HG02885 (cell line): Measurements from ENCODE around the gene RAP1GAP2.
"Not testable (repeated sequence)": the region's sequence is repeated elsewhere in the genome, so short reads cannot be mapped to it uniquely, and the experiment has no call there.

Experiments
- ATAC-seq: cut with Tn5 transposase; IDR thresholded peaks from one replicate; pipeline ENCODE4 v1.9.1; 2021; ENCODE audit warnings: mild to moderate bottlenecking; ENCODE audit not compliant: unreplicated experiment, poor library complexity

RAP1GAP2 gene

DNA sequence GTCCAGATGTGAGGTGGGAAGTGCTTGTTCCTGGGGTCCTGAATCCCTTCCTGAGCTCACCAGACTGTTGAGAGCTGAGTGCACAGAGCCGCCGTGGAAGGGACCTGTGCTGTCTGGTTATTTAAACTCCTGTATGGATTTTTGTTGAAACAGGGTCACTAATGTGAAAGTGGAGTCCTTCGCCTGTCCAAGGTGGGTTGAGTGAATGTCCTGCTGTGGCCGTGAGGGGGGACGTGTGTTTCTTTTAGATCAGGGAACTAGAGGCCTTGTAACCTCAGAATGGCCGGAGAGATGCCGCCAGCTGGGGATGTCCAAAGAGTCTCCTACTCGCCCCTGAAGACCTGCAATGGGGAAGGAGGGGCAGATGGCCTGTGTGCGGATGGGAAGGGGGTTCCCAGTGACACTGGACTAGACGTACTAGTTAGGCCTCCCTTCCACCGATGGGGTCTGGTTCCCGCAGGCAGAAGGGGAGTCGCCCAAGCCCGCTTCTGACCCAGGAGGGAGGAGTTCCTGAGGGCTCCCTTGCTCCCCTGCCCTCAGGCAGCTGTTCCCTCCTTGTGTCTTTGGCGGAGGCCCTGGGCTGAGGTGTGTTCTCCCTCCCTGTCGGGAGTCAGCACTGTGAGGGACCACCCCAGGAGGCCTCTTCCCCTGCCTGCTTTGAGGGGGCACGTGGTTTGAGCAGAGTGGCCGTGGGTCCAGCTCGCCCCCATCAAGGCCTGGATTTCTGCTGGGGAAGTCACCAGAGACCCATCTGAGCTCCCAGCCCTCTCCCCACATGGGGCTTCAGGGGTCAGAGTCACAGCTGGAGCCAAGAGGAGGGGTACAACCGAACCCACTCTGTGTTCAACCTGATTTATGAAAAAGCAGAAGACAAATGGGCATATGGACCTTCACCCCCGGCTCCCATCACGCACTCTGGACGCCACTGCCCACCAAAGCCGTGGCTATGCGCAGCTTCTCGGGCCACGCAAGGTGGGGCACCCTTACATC, 236.3 kb downstream of the RAP1GAP2 start:
- no peak for ATAC-seq

DNA sequence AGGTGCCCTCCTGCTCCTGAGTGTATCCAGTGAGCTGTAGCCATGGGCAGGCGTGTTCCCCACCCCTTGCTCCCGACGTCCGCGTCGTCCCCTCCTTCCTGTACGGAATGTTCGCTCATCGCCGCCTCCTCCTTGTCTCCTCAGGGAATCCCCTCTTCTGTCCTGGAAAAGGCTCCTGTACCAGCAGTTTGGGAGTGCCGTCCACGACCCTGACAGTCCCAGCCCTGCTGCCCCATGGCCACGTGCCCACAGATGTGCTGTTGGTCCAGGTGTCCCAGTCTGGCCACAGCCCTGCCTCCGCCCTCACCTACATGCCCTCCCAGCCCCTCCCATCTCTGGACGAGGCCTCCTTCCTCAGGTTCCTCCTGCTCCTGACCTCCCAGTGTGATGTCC, 237.0 kb downstream of the RAP1GAP2 start:
- ATAC-seq = no peak

DNA sequence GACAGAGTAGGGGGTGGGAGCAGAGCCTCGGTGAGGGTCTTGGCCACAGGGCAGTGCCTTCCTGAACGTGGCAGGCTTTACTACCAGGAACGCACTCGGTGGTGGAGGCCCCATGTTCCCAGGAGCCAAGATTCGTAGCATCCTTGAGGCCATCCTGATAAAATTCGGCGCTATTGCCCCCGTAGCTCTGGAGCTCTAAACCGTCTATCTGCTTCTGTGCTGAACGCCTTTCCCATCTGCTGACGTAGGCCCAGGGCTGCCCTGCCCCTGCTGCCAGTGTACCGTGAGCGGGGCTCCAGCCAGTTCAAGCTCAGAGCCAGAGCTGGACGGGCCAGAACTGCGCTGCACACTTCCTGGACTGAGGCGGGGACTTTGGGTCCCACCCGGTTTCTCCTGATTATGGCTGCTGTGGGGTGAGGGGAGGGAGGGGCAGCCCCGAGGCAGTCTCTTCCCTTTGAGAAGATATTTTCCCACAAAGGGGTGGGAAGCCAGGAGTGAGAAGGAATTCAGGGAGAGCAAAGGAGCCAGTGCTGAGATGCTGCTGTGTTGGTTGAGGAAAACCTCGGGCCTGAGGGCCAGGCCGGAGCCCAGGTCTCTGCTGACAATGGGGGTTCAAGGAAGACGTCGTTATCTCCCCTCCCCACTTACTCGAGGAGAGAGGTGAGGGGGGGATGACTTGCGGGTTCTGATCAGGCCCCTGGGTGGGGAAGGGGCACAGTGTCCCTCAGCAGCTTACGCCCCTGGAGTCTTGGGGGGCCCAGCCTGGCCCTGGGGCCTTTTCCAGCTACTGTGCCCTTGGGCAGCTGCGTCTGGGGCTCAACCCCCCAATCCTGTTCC, 237.7 kb downstream of the RAP1GAP2 start:
- ATAC-seq = no peak

DNA sequence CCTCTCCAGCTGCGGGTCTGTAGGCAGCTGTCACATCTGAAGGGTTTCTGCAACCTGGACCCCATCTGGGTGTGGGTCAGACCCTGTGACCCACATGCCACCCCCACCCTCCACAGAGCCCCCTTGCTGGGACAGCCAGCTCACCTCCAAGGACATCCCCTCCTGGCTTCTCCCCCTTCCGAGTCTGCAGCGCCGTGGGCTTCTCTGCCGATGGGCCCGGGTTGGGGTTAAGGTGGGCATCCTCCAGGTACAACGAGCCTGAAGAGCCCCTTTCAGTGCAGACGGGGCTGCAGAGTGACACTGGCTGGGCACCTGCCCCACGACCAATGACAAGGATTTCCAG, 238.3 kb downstream of the RAP1GAP2 start:
- ATAC-seq = no peak

DNA sequence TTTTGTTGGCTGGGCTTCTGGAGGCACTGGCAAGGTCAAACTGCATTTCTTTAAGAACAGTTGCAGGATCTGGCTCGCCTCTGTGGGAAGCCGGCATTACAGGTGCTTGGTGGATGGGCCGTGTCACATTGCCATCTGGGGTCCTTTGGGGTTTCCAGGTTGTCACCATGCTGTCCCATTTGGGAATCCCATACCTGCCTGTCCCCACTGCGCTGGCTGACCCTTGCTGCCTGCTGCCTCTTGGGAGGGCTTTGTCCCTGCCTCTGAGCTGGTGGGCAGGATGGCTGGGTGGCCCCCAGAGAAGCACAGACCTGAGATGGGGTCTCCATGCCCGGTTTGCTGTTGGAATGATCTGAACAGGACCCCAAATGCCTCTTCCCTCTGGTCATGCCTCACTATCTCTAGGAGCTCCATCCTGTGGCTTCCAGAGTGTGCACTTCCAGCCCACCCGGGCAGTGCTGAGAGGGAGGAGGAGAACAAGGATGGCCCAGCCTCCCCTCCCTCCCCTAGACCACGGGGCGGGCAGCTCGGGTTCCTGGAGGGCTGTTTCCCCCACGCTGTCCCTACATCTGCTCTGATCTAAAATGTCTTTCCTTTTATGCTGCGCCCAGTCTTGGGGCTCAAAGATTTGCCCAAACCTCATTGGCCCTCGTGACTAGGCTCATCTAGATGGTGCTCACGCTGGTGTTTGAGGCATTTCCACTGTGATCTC, 239.2 kb downstream of the RAP1GAP2 start:
- ATAC-seq = no peak

DNA sequence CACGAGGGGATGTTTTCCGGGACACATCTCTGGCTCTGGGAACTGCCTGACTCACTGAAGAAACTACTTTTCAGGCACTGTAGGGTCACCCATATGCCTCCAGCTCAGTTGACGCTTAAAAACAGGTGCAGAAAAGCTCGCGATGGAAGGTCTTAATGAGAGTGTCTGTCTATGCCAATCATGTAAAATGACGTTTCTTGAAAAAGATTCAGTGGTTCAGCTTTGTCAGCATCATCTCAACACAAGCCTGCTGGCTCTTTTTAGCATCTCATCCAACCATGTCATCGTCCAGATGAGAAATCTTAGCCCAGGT, 239.7 kb downstream of the RAP1GAP2 start:
- no peak for ATAC-seq

DNA sequence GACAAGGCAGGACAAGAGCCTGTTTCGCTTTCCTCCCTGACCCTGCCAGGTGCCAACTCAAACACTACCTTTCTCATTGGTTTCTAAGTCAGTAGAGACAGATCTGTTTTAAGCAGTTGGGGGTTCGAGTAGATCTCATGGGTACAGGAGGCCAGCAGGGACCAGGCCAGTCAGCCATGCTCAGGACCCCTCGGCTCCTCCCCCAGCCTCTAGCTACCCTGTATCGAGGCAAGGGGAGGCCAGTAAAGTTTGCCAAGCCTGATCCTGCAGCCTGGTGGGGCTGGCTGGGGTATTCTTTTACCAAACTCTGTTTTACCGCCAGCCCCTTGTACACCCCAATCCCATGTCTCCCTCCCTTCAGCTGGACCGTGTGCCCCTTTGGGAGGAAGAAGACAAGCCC, 240.6 kb downstream of the RAP1GAP2 start:
- ATAC-seq = no peak

DNA sequence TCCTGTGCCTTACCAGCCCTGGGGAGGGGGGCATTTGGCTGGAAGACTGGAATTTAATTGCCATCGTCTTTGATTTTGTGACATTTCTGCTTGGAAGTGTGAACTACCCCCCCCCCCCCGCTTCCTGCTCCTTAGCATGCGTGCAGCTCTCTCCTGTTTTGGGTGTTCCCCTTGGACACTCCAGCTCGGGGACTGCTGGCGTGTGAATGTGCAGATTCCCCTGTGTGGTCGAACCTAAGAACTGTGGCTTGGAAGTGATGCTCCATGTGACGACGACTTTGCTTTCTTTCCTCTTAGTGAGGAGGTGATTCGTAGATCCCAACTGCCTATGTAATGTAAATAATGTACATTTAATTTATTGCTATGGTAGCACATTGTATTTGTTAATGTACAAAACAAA, 241.0 kb downstream of the RAP1GAP2 start:
- ATAC-seq = no peak

DNA sequence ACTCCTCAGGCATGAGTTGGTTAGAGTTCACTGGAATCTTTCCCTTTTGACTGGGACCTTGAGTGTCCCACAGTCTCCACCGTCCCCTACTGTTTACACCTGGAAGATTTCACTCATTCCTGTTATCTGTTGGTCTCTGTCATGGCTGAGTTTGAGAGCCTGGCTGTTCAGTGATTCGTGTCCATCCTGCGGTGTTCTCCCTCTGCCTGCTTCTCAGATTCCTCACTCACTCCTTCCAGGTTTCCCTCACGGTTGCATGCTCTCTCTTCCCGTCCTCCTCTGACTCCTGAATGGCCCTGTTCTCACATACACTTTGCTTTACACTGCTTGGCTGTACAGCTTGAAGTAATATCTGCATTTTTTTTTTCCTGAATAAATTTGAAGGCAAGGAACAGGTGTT, 242.7 kb downstream of the RAP1GAP2 start:
- no peak for ATAC-seq

DNA sequence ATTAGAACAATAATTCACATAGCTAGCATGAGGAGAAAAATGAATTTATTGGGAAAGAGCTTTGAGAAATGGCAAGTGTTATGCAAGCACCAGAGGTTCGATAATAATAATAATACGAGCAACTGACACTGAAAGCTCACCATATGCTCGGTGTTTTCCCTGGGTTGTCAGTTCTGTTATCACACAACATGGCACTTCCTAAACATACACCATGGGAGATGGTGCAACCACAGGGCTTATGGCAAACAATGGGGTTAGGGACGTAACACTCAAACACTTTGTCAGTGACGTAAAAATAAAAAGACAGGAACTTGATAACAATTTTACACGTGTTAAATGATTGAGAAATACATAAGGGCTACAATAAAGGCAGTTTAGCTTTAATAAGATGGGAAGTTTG, 243.5 kb downstream of the RAP1GAP2 start:
- ATAC-seq = no peak

DNA sequence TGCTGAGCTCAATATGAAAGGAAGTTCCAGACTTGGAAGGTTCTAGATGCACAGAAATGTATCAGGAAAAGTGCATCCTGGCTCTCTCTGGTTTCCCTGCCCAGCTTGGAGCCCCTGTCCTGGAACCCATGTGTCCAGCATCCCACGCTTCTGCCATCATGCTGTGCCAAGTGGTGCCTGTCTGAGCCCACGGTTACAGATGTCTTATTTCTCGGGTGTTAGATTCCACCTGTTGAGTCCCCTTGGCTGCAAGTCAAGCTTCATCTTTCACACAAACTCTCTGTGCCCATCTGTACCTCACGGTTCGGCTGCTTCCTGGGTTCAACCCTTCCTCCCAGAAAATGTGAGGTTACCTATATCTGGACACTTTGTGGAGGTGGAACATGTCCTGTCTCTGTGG, 244.6 kb downstream of the RAP1GAP2 start:
- no peak for ATAC-seq

DNA sequence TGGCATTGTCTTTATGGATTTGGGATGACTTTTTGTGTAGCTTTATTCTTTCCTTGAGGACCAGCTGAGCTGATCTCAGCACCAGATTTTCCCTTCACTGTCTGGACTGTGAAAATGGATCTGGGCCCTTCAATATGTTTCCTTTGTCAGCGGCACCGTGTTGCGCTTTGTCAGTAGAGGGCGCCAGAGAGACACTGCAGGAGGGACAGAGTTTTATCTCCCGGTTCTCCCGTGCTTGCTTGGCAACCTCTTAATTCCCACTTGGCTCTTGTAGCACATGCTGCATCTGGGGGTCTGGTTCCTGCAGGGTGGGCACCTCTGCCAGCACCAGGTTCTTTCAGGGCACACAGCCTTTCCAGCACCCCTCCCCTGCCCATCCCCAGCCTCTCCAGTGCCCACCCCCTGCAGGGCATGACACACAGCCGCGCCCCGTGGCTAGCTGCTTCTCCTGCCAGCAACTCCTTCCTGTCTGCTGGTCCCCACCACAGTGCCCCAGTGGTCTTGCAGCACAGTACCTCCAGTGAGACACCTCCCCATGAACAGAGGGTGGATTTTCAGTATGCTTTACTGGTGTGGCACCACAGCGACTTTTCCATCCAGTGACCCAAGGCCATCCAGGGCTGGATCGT, 247.6 kb downstream of the RAP1GAP2 start:
- no peak for ATAC-seq

DNA sequence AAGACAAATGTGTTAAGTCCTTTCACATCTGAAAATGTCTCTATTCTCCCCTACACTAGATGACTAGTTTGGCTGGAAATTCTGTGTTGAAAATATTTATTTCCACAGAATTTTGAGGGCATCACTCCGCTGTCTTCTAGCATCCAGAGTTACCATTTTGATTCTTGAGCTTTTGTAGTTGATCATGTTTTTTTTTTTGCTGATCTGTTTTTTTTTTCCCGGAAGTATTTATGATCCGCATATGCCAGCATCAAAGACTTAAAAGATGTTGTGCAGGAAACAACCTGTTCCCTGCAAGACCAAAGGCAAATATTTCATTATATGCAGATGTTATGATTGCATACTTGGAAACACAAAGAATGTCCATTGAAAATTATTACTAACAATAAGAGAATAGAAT, 250.5 kb downstream of the RAP1GAP2 start:
- ATAC-seq = no peak

DNA sequence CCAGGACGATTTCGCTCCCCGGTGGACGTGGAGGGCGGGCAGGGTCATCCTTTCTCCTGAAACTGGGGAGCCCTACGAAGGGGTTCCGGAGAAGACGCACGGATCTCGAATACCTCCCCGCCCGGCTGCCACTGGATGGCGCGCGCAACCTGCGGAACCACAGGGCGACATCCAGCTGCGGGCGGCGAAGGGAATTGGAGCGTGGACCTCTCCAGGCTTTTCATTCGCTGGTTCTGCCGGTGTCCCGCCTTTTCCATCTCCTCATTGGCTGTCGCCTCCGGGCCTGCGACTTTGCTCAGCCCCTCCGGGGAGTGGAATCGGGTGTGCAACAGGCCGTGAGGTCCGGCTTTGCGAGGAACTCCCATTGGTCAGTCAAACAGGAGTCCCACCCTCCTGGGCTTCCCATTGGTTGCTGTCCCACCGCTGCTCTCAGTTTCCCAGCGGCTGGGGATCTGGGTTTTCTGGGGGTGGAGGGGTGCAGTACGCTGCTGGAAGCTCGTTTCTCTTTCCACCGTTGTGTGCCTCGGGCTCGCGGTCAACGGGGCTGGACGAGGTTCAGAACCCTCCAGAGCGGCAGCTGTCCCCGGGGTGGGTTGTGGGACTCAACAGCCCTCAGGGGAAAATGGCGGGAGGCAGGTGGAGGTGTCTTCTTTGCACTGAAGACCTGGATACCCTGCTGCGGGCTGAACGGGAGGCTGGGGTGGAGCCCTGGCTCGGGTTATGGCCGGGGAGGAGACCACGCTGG, 252.7 kb downstream of the RAP1GAP2 start:
- ATAC-seq = peak; percentile 91

DNA sequence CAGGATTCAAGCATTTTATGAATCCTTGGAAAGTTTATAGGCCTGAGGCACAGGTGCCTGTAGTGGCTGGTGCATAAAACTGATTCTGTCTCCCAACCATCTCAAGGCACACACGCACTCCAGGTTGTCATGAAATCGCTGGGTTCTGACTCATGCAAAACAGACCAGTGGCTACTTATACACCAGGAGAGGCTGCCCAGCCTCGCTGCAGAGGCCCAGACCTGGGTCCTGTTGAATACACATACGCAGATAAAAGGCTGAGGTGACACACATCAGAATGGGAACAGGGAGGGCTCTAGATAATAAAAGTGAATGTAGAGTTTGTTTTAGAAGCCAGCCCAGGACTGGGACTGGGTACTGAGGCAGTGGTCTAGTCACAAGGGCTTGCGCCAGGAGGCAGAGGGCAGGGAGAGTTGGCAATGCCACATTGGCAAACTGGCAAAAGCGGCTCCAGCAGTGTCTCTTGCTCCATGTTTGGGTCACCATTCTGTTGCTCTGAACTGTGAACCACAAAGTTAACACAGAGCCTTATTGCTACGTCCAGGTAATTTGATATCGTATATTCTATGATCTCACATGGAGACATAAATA, 253.6 kb downstream of the RAP1GAP2 start:
- ATAC-seq = no peak

DNA sequence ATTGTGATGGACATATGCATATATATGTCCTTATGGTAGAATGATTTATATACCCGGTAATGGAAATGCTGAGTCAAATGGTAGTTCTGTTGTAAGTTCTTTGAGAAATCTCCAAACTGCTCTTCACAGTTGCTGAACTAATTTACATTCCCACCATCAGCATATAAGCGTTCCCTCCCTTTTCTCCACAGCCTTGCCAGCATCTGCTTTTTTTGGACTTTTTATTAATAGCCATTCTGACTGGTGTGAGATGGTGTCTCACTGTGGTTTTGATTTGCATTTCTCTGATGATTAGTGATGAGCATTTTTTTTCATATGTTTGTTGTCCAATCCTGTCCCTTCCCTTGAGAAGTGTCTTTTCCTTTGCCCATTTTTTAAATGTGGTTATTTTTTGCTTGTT, 258.6 kb downstream of the RAP1GAP2 start:
- not testable (repeated sequence) for ATAC-seq

DNA sequence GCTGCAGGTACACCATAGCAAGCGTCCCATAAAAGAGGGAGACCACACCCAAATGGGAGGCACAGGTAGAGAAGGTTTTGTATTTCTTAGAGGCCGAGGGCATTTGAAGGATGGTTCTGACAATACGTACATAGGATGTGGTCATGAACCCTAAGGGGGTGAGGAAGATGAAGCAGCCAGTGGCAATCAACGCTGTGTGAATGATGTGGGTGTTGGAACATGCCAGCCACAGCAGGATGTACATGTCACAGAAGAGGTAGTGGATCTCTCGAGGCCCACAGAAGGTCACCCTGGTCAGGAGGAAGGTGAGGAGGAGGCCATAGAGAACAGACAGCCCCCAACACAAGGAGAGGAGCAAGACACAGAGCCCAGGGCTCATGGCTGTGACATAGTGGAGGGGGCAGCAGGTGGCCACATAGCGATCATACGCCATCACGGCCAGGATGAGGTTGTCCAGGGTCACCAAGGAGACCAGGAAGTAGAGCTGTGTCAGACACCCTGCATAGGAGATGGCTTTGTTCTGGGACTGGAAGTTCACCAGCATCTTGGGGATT, 266.7 kb downstream of the RAP1GAP2 start:
- ATAC-seq = not testable (repeated sequence)

DNA sequence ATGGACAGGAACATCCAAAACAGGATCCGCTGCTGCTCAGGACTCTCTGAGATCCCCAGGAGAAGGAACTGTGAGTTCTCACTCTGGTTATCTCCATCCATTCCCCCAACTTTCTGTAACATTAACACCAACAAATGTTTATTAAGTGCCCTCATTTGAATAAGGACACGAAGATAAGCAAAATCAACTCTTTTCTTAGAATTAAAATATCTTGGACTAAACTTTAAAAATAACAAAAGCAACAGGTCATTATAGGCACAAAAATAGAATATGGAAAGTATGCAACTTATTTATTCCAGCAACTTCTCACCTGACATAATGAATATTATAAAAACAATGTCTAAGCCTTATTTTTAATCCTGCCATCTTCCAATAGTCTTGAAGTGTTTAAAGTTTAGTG, 267.3 kb downstream of the RAP1GAP2 start, which contains the start of gene OR1D5:
TSS of gene OR1D5 (minus strand) at position 101 of the 400 bp plus-strand sequence. CDS start at position 101, 0 bp downstream.
- not testable (repeated sequence) for ATAC-seq

DNA sequence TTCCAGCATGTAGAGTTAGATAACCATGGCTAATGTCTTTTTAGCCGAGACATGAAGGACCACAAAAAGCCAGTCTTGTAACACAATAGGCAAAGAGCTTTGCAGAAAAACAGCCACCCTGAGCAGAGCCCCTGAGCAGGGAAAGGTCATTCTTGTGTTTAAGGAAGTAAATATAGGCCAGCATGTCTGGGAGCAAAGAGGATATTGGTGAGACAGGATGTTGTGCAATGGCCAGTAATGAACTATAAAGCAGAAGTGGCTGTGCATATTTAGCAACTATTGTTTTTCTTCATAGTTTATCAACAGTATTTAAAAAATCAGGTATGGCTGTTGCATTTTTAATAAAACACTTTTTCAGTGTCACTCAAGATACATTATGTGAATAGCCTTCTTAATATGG, 269.0 kb downstream of the RAP1GAP2 start:
- not testable (repeated sequence) for ATAC-seq
